GM19025 (cell line): Measurements from ENCODE around the gene MIER1.
"Not testable (repeated sequence)": the region's sequence is repeated elsewhere in the genome, so short reads cannot be mapped to it uniquely, and the experiment has no call there.

ENCODE experiments used
- ATAC-seq: cut with Tn5 transposase; IDR thresholded peaks from one replicate; pipeline ENCODE4 v1.9.1; 2021; ENCODE audit warnings: mild to moderate bottlenecking, low read depth, moderate library complexity; ENCODE audit not compliant: unreplicated experiment

The MIER1 gene

DNA sequence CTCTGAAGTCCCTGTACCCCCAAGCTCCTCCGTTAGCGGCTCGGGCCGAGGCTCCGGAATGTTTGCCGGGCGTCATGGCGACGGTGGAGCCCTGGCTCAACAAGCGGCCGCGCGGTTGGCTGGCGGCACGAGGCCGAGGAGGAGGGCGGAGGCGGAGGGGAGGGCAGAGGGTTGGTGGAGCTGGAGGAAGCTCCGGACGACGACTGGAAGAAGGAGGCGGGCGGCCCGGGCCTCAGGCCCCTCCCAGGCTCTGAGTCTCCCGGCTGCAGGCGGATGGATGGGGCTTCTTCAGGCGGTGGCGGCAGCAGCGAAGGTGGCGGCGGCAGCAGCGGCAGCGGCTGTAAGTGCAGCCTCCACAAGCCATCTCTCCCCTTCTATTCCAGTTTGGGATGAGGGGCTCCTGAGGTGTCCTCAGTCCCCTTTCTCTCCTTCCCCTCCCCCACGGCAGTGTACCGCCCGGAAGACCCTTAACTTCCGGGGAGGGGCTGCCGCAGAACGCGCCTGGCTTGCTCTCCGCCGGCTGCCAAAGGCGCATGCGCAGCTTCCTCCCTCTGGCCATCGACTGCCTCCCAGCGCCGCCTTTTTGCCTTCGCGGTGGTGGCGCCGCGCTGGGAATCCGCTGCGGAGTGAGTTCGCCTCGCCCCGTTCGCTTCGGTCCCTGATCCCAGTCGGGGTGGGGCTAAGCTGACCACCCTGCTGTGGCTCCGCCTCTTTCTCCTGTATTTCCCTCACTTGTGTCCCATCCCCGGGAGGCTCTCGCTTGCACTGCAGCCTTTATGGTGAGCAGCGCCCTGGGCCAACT is at the start of gene MIER1, which contains the start of gene DNAI4:
Gene MIER1, plus strand, starts transcription at position 235 of the 802 bp plus-strand sequence. Its CDS starts 39 bp downstream, at position 274.
Gene DNAI4, minus strand, starts transcription at position 101 of the 802 bp plus-strand sequence. Its CDS starts 25 bp downstream, at position 76.
- peak; percentile 94 for ATAC-seq

DNA sequence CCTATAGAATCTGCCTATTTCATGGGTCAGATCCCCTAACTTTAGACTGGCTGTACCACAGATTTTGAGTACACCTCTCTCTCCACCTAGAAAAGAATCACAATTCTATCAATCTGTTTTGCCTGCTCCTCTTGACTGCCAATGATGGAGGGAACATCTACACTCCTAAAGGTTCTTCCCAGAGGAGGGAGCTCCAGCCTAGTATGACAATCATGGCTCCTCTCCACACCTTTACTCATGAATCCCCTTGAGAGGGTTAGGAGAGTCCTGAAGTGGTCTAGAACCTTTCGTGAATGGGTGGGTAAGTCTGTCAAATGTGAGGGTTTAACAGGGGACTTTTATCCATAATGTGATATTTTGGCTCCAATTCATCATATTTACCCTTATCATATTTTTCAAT is 48.1 kb upstream of the MIER1 start:
- no peak for ATAC-seq

DNA sequence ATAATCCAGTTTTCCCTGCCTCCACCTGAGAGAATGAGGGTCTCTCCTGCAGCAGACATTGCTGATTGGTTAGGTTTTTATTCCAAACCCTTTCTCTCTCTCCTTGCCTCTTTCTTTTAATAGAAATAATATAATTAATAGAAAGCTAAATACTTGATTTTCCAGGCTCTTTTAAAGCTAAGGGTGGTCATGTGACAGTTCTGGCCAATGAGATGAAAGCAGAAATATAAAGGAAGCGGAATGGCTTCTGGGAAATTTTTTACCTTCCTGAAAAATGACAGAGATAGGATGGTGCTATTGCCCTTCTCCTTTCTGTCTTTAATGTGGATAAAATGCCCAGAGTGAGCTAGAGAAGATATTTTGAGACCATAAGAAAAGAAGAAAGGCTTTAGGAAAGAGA is 35.8 kb upstream of the MIER1 start:
- ATAC-seq: no peak

DNA sequence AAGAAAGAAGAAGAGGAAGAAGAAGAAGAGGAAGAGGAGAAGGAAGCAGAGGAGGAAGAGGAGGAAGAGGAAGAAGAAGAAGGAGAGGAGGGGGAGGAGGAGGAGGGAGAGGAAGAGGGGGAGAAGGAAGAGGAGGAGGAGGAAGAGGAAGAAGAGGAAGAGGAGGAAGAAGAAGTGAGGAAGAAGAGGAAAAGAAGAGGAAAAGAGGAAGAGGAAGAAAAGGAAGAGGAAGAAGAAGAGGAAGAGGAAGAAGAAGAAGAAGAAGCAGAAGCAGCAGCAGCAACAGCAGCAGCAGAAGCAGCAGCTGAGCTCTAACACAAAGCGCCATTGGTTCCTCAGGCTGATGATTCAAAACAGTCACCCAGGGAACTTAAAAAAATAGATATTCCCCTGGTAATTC is 34.2 kb upstream of the MIER1 start:
- no peak for ATAC-seq

DNA sequence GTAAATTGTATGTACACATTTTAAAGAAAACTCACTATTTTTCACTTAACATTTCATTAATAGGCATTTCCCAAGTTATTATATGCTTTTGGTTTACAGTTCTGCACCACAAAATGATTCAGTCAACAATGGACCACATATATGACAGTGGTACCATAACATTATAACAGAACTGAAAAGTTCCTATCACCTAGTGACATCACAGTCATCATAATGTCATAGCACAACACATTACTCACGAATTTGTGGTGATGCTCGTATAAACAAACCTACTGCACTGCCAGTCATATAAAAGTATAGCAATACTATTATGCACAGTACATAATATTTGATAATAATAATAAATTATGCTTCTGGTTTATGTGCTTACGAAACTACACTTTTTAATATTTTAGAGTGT is 31.1 kb upstream of the MIER1 start:
- no peak for ATAC-seq

DNA sequence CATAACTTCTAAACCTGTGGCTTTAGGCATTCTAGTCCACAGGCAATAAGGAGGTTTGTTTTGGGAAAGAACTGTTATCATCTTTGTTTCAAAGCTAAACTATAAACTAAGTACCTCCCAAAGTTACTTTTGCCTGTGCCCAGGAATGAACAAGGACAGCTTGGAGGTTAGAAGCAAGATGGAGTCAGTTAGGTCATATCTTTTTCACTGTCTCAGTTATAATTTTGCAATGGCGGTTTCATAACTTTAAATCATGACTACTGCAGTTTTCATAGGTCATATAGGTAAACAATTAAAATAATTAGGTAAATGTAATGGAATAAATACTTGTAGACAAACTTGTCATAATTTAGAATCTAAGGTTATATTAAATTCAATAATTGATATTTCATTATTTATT is 9.6 kb upstream of the MIER1 start:
- ATAC-seq: not testable (repeated sequence)

DNA sequence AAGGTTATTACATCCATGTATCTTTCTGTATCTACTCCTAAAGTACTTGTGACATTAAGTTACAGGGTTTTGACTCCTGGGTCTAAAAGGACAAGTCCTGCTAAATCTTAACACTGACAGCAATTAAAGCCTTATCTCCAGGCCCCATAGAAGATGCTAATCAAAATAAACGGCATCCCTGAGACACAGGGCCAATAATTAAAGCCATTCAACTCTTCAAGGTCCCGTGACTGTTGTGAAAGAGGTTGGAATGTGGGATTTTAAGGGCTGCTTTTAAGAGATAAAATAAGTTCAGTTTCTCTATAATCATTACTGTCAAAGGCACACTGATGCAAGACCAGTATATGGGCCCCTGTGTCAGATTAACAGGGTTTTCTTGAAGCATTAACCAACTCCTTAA is 8.5 kb upstream of the MIER1 start:
- no peak for ATAC-seq

DNA sequence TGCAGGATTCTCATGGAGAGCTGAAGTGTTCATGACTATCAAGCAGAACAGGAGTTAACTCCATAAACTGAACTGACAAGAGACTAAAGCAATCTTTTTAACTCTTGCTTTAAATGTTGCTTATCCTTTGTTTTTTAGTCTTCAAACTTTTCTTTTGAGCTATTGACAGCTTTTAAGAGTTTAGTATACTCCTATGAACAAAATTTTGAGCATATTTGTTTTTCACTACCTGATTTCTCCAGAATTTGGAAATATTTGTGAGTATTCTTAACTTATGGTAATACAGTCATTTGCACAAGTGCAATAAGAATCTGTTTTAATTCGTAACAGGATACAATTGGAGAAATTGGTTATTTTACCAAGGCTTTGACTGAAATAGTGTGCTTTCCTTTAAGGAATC is 7.3 kb upstream of the MIER1 start:
- ATAC-seq: no peak

DNA sequence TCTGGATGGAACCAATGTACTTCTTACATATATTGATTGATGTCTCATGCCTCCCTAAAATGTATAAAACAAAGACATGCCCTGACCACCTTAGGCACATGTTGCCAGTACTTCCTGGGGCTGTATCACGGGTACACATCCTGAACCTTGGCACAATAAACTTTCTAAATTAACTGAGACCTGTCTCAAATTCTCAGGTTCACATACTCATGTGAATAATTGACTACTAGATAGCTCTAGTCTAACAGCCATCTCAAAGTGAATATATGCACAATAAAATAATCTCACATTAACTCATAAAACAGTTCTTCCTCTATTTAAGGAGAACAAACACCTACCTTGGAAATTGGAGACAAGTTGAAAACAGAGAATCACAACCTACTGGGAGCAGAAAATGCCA is 5.7 kb upstream of the MIER1 start:
- ATAC-seq: no peak

DNA sequence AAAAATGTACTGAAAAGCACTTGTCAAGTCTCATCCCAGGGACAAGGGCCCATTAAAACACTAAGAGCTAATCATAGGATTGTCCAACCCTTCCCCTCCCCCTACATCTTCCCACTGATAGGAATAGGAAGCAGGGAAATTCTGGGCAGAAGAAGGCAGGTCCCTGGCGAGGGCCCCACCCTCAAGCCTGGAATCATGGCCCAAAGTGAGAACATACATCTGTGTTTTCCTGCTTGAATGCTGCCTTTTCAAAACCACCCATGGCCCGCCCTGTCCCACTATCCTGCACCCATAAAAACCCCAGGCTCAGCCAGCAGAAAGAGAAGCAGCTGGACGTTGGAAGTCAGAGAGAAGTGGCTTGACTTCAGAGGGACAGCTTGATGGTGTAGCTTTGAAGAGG is 5.0 kb upstream of the MIER1 start:
- ATAC-seq: no peak

DNA sequence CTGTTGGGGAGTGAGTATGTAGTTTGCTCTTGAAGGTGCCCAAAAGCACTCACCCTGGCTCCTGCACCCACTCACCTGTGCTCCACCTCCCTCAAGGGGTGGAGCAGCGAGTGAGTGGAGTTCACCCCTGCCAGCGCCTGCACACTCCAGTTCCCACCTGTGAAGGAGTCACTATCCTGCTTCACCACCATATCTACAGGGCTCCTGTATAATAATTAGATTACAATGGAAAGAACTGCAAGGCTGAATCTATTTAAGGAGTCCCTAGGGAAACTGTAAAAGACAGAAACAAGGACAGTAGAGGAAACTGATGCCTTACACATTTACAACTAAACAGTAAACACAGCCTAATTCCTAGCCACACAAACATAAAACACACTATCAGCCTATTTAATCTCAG is 4.2 kb upstream of the MIER1 start:
- no peak for ATAC-seq

DNA sequence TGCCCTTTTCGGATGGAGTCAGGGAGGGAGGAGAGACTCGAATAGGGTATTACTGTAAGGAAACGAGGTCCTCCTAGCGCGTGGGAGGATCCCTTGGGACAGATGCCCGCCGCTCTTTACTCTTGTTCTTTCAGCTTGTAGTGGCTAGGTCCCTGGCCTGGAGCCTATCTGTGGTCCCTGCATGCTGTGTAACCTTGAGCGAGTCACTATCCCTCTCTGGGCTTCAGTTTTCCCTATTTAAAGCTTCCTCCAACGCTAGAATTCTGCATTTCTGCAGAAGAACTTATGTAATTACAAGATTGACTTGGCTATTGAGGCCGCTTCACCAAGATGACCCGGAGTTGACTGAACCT is 744 bp downstream of the MIER1 start:
- ATAC-seq: no peak

DNA sequence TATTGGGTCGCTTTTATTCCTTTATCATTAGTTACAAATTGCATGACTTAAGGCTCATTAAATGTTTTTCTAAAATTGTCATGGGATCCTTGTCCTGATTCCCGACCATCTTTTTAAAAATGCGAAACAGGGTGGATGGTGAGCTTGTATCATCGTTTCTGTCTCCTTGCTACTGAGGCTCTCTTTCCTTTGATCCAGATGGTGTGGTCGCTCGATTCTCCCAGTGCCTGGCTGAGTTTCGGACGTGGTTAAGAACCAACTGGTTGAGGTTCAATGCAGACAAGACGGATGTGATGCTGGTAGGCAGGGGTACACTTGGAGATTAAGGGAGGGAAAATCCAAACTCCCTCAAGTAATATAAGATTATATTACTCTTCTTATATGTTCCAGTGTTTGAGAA is 1.2 kb downstream of the MIER1 start:
- no peak for ATAC-seq

DNA sequence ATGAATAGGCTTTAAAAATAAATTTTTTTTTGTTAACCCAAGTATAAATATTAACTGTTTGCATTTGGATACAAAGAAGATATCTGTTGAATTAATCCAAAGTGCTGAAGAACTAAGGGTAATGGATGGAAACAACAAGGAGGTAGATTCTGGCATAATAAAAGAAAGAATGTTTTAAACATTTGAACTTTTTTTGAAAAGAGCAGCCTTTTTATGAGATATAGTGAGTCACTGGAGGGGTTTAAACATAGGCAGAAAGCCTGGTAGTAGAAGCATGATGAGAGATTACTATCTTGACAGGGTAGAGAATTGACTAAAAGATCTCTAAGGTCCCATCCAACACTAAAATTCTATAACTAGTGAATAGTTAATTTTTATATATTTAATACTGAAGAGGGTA is 2.7 kb downstream of the MIER1 start:
- no peak for ATAC-seq

DNA sequence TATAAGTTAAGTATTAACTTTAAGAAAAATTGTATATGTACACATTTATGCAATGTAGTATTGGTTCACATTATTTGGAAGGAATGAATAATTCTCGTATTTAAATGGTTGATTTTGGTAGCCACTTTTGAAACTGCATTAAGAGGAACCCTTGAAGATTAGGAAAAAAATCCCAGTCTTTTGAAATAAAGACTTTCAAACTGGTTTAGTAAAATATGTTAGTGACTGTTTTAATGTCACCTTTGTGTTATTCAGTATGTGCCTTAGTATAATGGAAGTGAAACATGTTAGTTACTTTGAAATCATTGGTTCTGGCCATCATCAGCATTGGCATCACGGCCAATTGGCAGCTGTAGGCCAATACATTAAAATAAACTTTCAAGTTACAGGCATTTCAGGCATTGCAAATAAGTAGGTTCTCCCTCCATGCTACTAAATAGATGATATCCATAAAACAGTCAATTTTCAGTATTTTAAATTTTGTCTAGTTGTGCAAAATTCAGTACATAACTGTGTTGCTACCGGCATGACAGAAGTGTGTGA is 4.4 kb downstream of the MIER1 start:
- no peak for ATAC-seq

DNA sequence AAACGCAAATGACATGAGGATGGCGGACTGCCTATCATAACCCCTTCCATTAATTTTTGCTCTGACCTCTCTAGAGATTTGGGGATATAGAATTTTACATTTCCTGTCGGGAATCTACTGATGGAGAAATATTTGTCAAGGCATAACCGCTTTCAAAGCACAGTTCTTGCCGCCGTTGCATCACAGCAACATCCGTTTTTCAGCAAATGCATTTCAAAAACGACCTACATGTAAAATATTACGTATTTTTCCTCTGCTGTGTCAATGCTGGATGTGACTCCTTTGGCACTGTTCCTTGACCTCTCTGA is 4.9 kb downstream of the MIER1 start:
- ATAC-seq: no peak

DNA sequence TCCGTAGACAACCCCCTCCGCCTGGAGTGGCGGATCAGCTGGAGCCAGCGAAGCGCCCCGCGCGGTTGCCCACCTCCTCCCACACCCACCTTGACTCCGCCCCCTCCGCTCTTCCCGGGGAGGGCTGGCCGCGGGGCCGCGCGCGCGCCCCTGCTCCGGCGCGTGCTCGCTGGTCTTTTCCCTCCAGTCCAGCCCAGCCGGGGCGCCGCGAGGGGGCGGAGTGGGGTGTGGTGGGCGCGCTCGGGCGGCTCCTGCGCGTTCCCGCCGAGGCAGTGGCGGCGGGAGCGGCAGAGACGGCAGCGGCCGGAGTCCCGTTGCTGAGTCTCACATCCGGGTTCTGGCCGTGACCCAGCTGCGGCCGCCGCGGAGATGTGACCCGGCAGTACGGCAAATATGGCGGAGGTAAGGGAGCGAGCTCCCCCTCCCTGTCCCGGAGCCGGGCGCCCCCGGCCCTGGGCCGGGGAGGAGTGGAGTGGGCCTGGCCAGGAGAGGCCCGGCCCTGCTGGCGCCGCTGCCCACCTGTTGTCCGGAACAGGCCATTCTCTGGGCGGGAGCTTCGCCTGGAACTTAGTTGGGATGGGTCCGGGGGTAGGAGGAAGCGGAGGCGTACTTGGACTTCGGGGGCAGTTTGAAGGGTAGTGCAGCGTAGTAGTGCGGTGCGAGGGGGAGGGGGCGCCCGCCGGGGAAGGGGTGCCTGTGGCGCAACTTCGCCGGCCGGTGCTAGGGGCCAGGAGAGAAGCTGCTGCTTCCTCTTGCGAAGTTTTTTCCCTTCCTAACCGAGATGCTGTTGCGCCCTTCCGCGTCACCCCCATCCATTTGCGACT is 5.4 kb downstream of the MIER1 start:
- ATAC-seq: peak; percentile 65

DNA sequence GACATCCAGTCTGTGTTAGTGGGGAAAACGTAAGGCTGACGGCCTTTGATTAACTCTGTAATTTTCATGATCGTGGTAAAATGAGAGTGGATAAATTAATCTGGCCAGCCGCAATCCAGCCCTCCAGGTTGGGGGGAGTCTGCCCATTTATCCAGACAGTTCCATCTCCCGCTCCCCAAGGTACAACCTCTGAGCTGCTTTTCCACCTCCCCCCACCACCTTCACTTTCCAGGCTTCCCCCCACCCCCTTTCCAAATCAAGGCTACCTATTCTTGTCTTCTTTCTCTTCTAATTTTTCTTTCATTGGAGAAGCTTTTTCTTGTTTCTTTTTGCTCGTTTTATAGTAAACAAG is 6.0 kb downstream of the MIER1 start:
- no peak for ATAC-seq

DNA sequence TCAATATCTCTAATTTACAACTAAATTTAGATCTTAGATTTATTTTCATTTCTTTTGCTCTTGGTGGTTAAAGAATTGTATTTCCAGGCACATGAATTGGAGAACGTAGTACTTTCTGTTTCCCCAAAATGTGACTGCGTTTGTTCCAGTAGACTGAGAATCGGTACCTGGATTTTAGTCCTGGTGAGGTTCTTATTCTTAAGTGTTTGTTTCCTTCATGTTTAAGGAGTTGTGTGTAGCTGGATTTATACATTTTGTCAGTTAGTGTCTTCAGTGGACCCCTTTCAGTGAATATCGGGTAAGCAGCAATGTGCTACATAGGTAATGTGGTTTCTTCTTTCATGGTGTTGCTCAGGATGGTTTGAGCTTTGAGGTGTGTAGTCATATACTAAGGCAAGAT is 6.8 kb downstream of the MIER1 start:
- no peak for ATAC-seq

DNA sequence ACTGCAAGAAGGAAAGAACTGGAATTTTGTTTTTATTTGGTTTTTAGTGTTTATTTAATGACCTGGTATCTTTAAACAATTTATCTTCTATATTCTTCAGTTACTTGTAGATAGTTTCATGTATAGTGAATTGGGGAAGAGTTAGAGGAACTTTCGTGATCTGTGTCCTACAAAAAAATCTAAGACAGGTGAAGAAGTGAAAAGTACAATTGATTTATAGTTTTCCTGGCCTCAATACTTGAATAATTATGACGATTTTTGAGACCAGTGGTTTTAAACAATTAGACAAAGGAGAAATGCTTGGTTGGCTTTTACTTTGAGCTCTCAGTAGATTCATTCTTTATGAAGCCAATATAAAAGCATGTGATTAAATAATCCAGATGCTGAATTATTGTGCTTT is 7.5 kb downstream of the MIER1 start:
- no peak for ATAC-seq

DNA sequence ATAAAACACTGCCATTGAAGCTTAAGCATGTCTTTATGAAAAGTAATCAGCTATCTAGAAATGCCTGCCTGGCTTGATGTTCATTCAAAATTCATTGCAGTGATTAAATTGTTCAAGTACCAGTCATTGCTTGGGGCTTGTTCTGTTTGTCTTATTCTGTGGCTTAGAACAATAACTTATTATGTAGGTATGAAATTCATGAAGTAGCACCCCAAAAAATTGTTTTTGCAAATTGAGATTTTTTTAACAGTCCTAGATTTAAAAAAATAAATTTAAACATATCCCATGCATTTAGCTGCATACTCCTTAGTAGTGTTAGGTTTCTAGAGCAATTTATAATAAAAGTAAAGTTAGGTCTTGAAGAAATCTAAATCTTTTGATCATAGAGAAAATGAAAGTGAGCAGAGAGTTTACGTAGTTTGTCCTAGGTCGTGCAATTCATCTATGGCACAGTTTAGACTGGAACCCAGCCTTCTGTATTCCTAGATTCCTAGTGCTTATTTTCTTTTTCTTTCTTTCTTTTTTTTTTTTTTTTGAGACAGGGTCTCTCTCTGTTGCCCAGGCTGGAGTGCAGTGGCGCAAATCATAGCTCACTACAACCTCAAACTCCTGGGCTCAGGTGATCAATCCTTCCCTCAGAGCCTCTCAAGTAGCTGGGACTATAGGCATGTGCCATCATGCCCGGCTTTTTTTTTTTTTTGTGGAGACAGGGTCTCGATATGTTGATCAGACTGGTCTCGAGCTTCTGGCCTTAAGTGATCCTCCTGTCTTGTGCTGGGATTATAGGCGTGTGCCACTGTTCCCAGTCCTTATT is 9.3 kb downstream of the MIER1 start:
- no peak for ATAC-seq
